ENCODE measurements around the gene ARX. TPM values are rescaled to one million over a fixed set of nuclear protein-coding genes. Genes with fewer than 3 reads are reported as not detected.

Gene ARX
- total RNA-seq, 1 donor from 2014 or later = not detected

DNA sequence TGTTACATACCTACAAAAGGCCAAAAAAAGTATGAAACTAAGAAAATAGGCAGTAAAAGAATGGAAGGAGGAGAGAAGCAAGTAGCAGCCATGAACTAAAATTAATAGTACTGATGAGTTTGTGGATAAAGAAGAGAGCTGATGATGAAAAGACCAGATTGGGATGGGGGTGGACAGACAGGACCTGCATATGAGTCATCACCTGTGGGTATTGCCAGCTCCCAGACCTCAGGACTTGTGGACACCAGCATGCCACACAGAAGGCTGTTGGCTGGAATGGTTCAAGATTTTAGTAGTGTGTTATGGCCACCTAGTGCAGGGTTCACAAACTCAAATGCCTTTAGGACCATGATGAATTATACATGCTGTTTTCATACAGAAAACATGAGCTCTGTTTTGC, 58.9 kb downstream of the ARX start:
- no peaks in the 10 kb centered on the region for H3K4me1 ChIP-seq
- DNase-seq (ENCODE audit: low spot score in 2 of 2) = no peak
- H3K4me3 ChIP-seq = no peak overlapping the region
- intact Hi-C loops (cut with DNase I) = no loop called here
- no peaks in the 10 kb centered on the region for H3K9me3 ChIP-seq
- TF ChIP-seq, protein P1, sequence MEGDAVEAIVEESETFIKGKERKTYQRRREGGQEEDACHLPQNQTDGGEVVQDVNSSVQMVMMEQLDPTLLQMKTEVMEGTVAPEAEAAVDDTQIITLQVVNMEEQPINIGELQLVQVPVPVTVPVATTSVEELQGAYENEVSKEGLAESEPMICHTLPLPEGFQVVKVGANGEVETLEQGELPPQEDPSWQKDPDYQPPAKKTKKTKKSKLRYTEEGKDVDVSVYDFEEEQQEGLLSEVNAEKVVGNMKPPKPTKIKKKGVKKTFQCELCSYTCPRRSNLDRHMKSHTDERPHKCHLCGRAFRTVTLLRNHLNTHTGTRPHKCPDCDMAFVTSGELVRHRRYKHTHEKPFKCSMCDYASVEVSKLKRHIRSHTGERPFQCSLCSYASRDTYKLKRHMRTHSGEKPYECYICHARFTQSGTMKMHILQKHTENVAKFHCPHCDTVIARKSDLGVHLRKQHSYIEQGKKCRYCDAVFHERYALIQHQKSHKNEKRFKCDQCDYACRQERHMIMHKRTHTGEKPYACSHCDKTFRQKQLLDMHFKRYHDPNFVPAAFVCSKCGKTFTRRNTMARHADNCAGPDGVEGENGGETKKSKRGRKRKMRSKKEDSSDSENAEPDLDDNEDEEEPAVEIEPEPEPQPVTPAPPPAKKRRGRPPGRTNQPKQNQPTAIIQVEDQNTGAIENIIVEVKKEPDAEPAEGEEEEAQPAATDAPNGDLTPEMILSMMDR (IDR thresholded peaks at IDR 0.05) = no peak
- no peak overlapping the region for H3K27ac ChIP-seq
- no peaks in the 10 kb centered on the region for H3K27me3 ChIP-seq
- H3K36me3 ChIP-seq = no peaks in the 10 kb centered on the region

DNA sequence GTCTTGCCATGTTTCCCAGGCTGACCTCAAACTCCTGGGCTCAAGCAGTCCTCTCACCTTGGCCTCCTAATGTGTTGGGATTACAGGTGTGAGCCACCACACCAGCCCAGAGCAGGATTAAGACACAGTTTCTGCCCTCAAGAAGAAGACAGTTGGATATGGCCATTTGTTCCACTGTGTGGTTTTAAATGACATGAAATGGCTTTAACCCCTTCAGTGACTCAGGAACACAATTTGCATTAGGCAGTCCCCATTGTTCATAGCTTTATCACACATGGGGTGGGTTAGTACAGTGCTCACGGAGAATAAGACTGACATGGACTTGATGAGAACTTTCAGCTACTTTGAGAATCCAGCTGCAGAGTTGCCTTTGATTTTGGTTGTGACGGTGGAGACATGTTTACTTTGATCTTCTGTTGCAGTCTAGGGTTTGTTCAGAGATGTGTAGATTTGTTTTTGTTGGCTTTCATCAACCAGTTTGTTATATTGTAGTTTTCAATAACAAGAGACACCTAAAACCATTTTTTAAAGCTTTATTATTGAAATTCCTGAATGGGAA, 60.3 kb downstream of the ARX start:
- no peaks in the 10 kb centered on the region for H3K9me3 ChIP-seq
- H3K27me3 ChIP-seq = no peaks in the 10 kb centered on the region
- intact Hi-C loops (cut with DNase I) = no loop called here
- no peak overlapping the region for H3K27ac ChIP-seq
- no peak for DNase-seq (ENCODE audit: low spot score in 2 of 2)
- H3K36me3 ChIP-seq = no peaks in the 10 kb centered on the region
- H3K4me1 ChIP-seq = no peaks in the 10 kb centered on the region
- no peak overlapping the region for H3K4me3 ChIP-seq
- TF ChIP-seq, protein P1 (IDR thresholded peaks at IDR 0.05) = no peak

DNA sequence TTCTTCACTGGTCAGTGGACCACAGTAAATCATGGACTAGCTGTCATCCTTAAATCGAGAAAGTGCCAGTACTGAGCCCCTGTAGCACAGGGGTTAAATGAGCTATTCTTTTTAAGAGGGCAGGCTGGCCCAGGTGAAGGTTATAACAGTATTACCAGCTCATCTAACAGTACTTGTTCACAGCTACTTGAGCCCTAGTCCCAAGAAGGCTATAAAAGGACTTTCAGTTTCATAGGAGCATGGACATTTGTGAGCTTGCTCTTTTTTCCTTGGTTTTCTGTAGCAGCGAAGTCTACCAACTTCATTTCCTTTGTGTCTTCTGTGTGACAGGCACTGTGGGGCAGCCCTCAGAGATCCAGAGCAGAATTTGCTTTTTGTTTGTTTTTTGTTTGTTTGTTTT, 61.0 kb downstream of the ARX start:
- Histone ChIP-seq H3K36me3 (no peaks in the 10 kb centered on the region), H3K4me3 (no peak overlapping the region), H3K27ac (no peak overlapping the region), H3K27me3 (no peaks in the 10 kb centered on the region), H3K4me1 (no peaks in the 10 kb centered on the region), H3K9me3 (no peaks in the 10 kb centered on the region)
- TF ChIP-seq, protein P1 (IDR thresholded peaks at IDR 0.05) = no peak
- no peak for DNase-seq (ENCODE audit: low spot score in 2 of 2)
- intact Hi-C loops (cut with DNase I) = no loop called here

All from ascending aorta (tissue), 2 donors.